ENCODE data around the gene PPM1L. TPM values are rescaled to one million over a fixed set of nuclear protein-coding genes. Genes with fewer than 3 reads are reported as not detected.

Gene PPM1L
- total RNA-seq, 6 experiments from 2014 or later, result 1.3 to 1.7 (median 1.6) TPM

- DNase-seq, result no peak
- Mint-ChIP-seq H3K27me3 (ENCODE audit: insufficient read depth) (no peaks in the 10 kb centered on the region), H3K4me1 (ENCODE audit: low read depth) (no peaks in the 10 kb centered on the region), H3K4me3 (no peak overlapping the region), H3K9me3 (peaks cover 27% of the 10 kb centered on the region), H3K27ac (no peak overlapping the region), H3K36me3 (ENCODE audit: low read depth) (peaks cover 3% of the 10 kb centered on the region; the same call in 1 of the 2 replicates)
- no peak for TF ChIP-seq CTCF (IDR thresholded peaks at IDR 0.05)
Observed at GRCh38 chr3:161017971-161018370, 261.9 kb downstream of the PPM1L start.

GRCh38 chr3:161020256-161020655, 264.2 kb downstream of the PPM1L start:
- Mint-ChIP-seq H3K36me3 (ENCODE audit: low read depth) (peaks cover 12% of the 10 kb centered on the region; the same call in 1 of the 2 replicates), H3K27ac (no peak overlapping the region), H3K9me3 (peaks cover 25% of the 10 kb centered on the region), H3K27me3 (ENCODE audit: insufficient read depth) (no peaks in the 10 kb centered on the region), H3K4me1 (ENCODE audit: low read depth) (no peaks in the 10 kb centered on the region), H3K4me3 (no peak overlapping the region)
- no peak for DNase-seq
- no peak for TF ChIP-seq CTCF (IDR thresholded peaks at IDR 0.05)

DNA sequence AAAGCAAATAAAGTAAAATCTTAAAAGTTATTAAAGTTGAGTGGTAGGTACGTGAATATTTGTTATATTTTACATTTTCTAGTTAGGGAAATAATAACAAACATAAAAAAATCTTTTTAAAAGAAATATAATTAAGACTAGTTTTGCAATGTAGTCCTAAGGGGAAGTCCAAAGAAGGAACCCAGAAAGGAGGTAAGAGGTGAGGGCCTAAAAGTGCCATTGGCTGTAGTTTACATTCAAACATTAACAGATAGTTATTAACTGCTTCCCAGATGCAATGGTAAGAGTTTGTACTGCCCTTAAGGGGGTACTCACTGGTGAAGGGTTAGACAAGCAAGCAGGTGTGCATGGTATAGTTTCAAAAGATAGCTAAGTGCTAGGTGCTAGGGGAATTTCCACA, 269.9 kb downstream of the PPM1L start:
- peaks cover 12% of the 10 kb centered on the region; the same call in 1 of the 2 replicates for H3K36me3 Mint-ChIP-seq (ENCODE audit: low read depth)
- H3K27ac Mint-ChIP-seq, result no peak overlapping the region
- TF ChIP-seq CTCF (IDR thresholded peaks at IDR 0.05), result no peak
- peaks cover 24% of the 10 kb centered on the region for H3K9me3 Mint-ChIP-seq
- no peaks in the 10 kb centered on the region for H3K4me1 Mint-ChIP-seq (ENCODE audit: low read depth)
- H3K27me3 Mint-ChIP-seq (ENCODE audit: insufficient read depth), result no peaks in the 10 kb centered on the region
- H3K4me3 Mint-ChIP-seq, result no peak overlapping the region
- DNase-seq, result no peak

DNA sequence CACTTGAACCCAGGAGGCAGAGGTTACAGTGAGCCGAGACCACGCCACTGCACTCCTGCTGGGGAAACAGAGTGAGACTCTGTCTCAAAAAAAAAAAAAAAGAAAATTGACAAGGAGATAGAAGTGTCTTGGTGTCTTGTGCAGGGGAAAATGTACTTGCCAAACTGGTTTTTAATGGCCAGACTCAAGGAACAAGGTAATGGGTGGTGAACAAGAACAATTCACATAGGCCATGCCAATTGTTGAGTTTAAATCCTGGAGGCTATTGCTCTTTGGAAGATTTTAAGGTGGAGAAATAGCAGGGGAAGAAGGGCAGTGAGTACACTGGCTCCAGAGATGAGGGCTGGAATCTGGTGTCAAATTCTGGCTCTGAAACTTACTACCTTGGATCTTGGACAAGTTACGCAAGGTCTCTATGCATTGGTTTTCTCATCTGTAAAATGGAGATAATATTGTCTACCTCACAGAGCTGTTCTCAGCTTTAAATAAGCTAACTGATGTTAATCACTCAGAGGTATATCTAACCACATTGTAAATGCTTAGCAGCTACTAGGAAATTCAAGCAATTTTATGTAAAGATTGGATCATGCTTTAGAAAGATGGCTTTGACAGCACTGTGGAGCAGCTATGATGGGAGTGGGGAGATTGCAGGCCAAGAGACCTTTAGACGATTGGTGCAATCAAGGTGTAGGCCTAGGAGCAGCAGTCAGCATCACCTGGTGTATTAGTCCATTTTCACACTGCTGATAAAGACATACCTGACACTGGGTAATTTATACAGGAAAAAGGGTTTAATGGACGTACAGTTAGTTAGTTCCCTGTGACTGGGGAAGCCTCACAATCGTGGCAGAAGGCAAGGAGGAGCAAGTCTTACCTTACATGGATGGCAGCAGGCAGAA, 270.8 kb downstream of the PPM1L start:
- Mint-ChIP-seq H3K27ac (no peak overlapping the region), H3K27me3 (ENCODE audit: insufficient read depth) (no peaks in the 10 kb centered on the region; the same call in 1 of the 2 replicates), H3K36me3 (ENCODE audit: low read depth) (peaks cover 12% of the 10 kb centered on the region; the same call in 1 of the 2 replicates), H3K4me3 (no peak overlapping the region), H3K4me1 (ENCODE audit: low read depth) (no peaks in the 10 kb centered on the region), H3K9me3 (peaks cover 21% of the 10 kb centered on the region)
- no peak for DNase-seq
- TF ChIP-seq CTCF (IDR thresholded peaks at IDR 0.05), result no peak

GRCh38 chr3:161028555-161029153, 272.6 kb downstream of the PPM1L start:
- DNase-seq, result no peak
- TF ChIP-seq CTCF (IDR thresholded peaks at IDR 0.05), result no peak
- Mint-ChIP-seq H3K9me3 (peaks cover 21% of the 10 kb centered on the region), H3K4me3 (no peak overlapping the region), H3K27me3 (ENCODE audit: insufficient read depth) (no peaks in the 10 kb centered on the region; the same call in 1 of the 2 replicates), H3K27ac (no peak overlapping the region), H3K4me1 (ENCODE audit: low read depth) (no peaks in the 10 kb centered on the region), H3K36me3 (ENCODE audit: low read depth) (peaks cover 2% of the 10 kb centered on the region; the same call in 1 of the 2 replicates)
